Hepatocyte (in vitro differentiated cells): ENCODE results near the gene CRY2. TPM values are rescaled to one million over a fixed set of nuclear protein-coding genes. Genes with fewer than 3 reads are reported as not detected.

Experiments
- DNase-seq: peaks from one replicate; pipeline ENCODE4 v3.0.0-alpha.2; 2016; ENCODE audit warnings: low spot score
- H2AFZ ChIP-seq: fragments of 200-600 bp; sonication (generic); 2 replicates; pipeline ENCODE4 v1.6.0; 2016; ENCODE audit warnings: antibody characterized with exemption, mild to moderate bottlenecking
- H3K27ac ChIP-seq: fragments of 200-600 bp; sonication (generic); 2 replicates; pipeline ENCODE4 v1.5.1; 2016; ENCODE audit warnings: mild to moderate bottlenecking
- H3K27me3 ChIP-seq: fragments of 200-600 bp; sonication (generic); 2 replicates; pipeline ENCODE4 v1.6.1; 2016
- H3K36me3 ChIP-seq: fragments of 200-600 bp; sonication (generic); replicated peaks from 2 replicates; pipeline ENCODE4 v1.5.1; 2016; ENCODE audit warnings: low read depth; ENCODE audit not compliant: insufficient read depth
- H3K4me1 ChIP-seq: fragments of 200-600 bp; sonication (generic); 2 replicates; pipeline ENCODE4 v1.5.1; 2016; ENCODE audit warnings: mild to moderate bottlenecking, moderate library complexity; ENCODE audit not compliant: insufficient read depth
- H3K4me2 ChIP-seq: fragments of 200-600 bp; sonication (generic); 2 replicates; pipeline ENCODE4 v1.6.0; 2016
- H3K4me3 ChIP-seq: fragments of 200-600 bp; sonication (generic); 2 replicates; pipeline ENCODE4 v1.5.1; 2016; ENCODE audit warnings: mild to moderate bottlenecking
- H3K79me2 ChIP-seq: fragments of 200-600 bp; sonication (generic); 2 replicates; pipeline ENCODE4 v1.6.0; 2017; ENCODE audit warnings: mild to moderate bottlenecking
- H3K9me2 ChIP-seq: fragments of 200-600 bp; sonication (generic); replicated peaks from 2 replicates; pipeline ENCODE4 v1.6.0; 2017; ENCODE audit warnings: mild to moderate bottlenecking; ENCODE audit not compliant: insufficient read depth
- H3K9me3 ChIP-seq: fragments of 200-600 bp; sonication (generic); 2 replicates; pipeline ENCODE4 v1.5.1; 2016; ENCODE audit warnings: low read depth, mild to moderate bottlenecking
- H4K20me1 ChIP-seq: fragments of 200-600 bp; sonication (generic); 2 replicates; pipeline ENCODE4 v1.6.0; 2016; ENCODE audit warnings: mild to moderate bottlenecking; ENCODE audit not compliant: insufficient read depth, poor library complexity, severe bottlenecking
- EZH2 ChIP-seq: fragments of 200-600 bp; sonication (generic); IDR thresholded peaks from 2 replicates; pipeline ENCODE4 v1.6.1; 2016; ENCODE audit warnings: antibody characterized with exemption, mild to moderate bottlenecking, borderline replicate concordance
- EZH2phosphoT487 ChIP-seq: fragments of 200-600 bp; sonication (generic); IDR thresholded peaks from one replicate; pipeline ENCODE4 v1.6.1; 2018; ENCODE audit warnings: antibody characterized with exemption, mild to moderate bottlenecking, low read depth, moderate library complexity; ENCODE audit not compliant: unreplicated experiment, severe bottlenecking
- WGBS: methylation state at CpG from one replicate; pipeline ENCODE4 v1.1.6; 2016; ENCODE audit warnings: low lambda C conversion rate; ENCODE audit errors: missing lambda C conversion rate; 5-methylcytosine and 5-hydroxymethylcytosine counted together
- polyA plus RNA-seq: library from polyadenylated mRNA; unstranded; fragments of >200 nt; fragmentation: Nextera tagmentation; extraction: Ambion mirVana; gene quantifications from 2 replicates; pipeline ENCODE4 v1.2.1, GENCODE V29; 2016
- total RNA-seq: library from RNA; depleted of rRNA; stranded (reverse); fragments of >200 nt; gene quantifications from 2 replicates; pipeline ENCODE4 v1.2.3, GENCODE V29; 2014
- TF ChIP-seq, protein P1 (sequence below): fragments of 200-600 bp; sonication (generic); IDR thresholded peaks from 2 replicates; pipeline ENCODE4 v1.5.1; 2016; ENCODE audit warnings: antibody characterized with exemption, mild to moderate bottlenecking; ENCODE audit not compliant: poor library complexity

CRY2 gene
- total and polyA plus RNA-seq, 2 experiments from 2014 or later = 23.8 to 27.6 TPM

GRCh38 chr11:45869551-45869950 is 22.3 kb downstream of the CRY2 start:
- Histone ChIP-seq H3K36me3 (no peaks in the 10 kb centered on the region), H4K20me1 (no peaks in the 10 kb centered on the region), H3K4me1 (no peaks in the 10 kb centered on the region), H3K9me2 (no peaks in the 10 kb centered on the region), H3K27me3 (no peaks in the 10 kb centered on the region), H3K9me3 (no peaks in the 10 kb centered on the region), H2AFZ (no peak overlapping the region), H3K79me2 (no peaks in the 10 kb centered on the region), H3K4me2 (no peak overlapping the region), H3K4me3 (no peak overlapping the region), H3K27ac (no peak overlapping the region)
- 96% methylated on average over 12 of the region's 12 CpGs for WGBS
- TF ChIP-seq EZH2phosphoT487 = no peak
- TF ChIP-seq EZH2 = no peak
- TF ChIP-seq, protein P1, sequence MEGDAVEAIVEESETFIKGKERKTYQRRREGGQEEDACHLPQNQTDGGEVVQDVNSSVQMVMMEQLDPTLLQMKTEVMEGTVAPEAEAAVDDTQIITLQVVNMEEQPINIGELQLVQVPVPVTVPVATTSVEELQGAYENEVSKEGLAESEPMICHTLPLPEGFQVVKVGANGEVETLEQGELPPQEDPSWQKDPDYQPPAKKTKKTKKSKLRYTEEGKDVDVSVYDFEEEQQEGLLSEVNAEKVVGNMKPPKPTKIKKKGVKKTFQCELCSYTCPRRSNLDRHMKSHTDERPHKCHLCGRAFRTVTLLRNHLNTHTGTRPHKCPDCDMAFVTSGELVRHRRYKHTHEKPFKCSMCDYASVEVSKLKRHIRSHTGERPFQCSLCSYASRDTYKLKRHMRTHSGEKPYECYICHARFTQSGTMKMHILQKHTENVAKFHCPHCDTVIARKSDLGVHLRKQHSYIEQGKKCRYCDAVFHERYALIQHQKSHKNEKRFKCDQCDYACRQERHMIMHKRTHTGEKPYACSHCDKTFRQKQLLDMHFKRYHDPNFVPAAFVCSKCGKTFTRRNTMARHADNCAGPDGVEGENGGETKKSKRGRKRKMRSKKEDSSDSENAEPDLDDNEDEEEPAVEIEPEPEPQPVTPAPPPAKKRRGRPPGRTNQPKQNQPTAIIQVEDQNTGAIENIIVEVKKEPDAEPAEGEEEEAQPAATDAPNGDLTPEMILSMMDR = no peak
- no peak for DNase-seq

GRCh38 chr11:45870706-45871105 is 23.4 kb downstream of the CRY2 start:
- H3K79me2 ChIP-seq = no peaks in the 10 kb centered on the region
- H3K27me3 ChIP-seq = no peaks in the 10 kb centered on the region
- H2AFZ ChIP-seq = no peak overlapping the region
- WGBS = 100% methylated on average over 4 of the region's 4 CpGs
- H3K4me2 ChIP-seq = no peak overlapping the region
- no peak overlapping the region for H3K4me3 ChIP-seq
- no peak for DNase-seq
- no peak overlapping the region for H3K27ac ChIP-seq
- no peaks in the 10 kb centered on the region for H3K4me1 ChIP-seq
- no peak for TF ChIP-seq EZH2
- no peaks in the 10 kb centered on the region for H3K9me3 ChIP-seq
- no peaks in the 10 kb centered on the region for H3K36me3 ChIP-seq
- H4K20me1 ChIP-seq = no peaks in the 10 kb centered on the region
- H3K9me2 ChIP-seq = no peaks in the 10 kb centered on the region

DNA sequence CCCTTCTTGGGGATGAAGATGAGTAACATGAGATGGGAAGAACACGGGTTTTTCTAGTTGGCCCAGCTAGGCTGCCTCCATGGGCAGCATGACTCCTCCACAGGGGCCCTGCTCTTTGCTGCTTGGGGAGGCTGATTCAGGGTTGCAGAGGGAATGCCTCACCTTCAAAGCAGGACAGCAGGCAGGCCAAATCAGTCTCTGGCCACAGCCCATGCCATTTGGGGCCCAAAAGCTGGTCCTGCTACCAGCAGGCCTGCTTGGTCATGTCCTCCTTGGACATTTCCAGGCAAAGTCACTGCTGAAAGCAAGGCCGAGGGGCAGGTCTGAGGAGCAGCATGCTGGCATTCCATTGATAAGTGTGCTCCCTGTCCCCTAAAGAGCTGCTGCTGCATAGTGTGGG is 24.4 kb downstream of the CRY2 start:
- Histone ChIP-seq H2AFZ (no peak overlapping the region), H3K9me3 (no peaks in the 10 kb centered on the region), H3K9me2 (no peaks in the 10 kb centered on the region), H3K27me3 (no peaks in the 10 kb centered on the region), H3K36me3 (no peaks in the 10 kb centered on the region), H3K4me2 (no peak overlapping the region), H3K4me3 (no peak overlapping the region), H3K4me1 (no peaks in the 10 kb centered on the region), H3K27ac (no peak overlapping the region), H3K79me2 (no peaks in the 10 kb centered on the region), H4K20me1 (no peaks in the 10 kb centered on the region)
- WGBS = 88% methylated on average over 2 of the region's 2 CpGs
- no peak for TF ChIP-seq EZH2phosphoT487
- no peak for DNase-seq

DNA sequence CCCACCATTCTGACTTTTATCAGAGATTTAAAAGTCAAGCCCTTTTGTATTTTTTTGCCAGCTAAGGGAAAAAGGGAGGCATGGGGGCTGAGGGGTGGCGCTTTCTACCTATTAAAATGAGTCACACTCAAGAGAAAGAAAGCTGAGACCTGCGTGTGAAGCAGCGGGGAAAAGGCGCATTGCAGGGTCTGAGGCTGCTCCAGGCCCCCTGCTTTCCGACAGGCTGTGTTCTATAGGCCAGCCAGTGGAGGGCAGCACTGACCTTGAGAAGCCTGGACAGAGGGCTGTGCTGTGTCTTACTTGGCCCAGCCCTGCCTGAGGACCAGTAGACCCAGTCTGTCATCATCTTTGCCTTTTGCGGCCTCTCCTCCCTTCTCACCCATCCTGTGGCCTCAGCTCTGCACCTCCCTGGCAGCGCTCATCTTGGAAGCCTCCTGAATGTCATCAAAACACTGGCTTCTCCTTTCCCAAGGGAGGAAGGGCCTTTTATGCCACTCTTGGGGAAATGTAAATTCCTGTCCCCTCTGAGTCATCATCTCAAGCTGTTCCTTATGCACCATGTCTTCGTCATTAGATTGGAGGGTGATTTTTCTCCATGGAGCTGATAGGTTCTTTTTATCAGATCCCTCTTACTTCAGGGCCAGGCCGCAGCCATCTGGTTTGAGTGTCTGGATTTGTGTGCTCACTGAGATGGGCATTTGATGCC is 25.5 kb downstream of the CRY2 start:
- H3K4me1 ChIP-seq = no peaks in the 10 kb centered on the region
- TF ChIP-seq, protein P1 = peak; percentile 67
- TF ChIP-seq EZH2 = no peak
- H3K27me3 ChIP-seq = no peaks in the 10 kb centered on the region
- WGBS = 55% methylated on average over 9 of the region's 9 CpGs
- no peaks in the 10 kb centered on the region for H3K9me2 ChIP-seq
- H3K9me3 ChIP-seq = no peaks in the 10 kb centered on the region
- DNase-seq = peak; percentile 81
- no peaks in the 10 kb centered on the region for H3K79me2 ChIP-seq
- H4K20me1 ChIP-seq = no peaks in the 10 kb centered on the region
- H3K4me3 ChIP-seq = no peak overlapping the region
- H2AFZ ChIP-seq = no peak overlapping the region
- H3K27ac ChIP-seq = no peak overlapping the region
- no peak overlapping the region for H3K4me2 ChIP-seq
- no peaks in the 10 kb centered on the region for H3K36me3 ChIP-seq
